CD4-positive, CD25-positive, alpha-beta regulatory T cell (primary cell): ENCODE results near the gene EIF2D. TPM values are rescaled to one million over a fixed set of nuclear protein-coding genes. Genes with fewer than 3 reads are reported as not detected.
A peak's percentile ranks its signal among the peaks of the same experiment; 100 is the strongest.
"Not testable (repeated sequence)": the region's sequence is repeated elsewhere in the genome, so short reads cannot be mapped to it uniquely, and the experiment has no call there.

ENCODE experiments used
- ATAC-seq, 2 donors: fragments of 150-1000 bp; cut with Tn5 transposase; one replicate each; pipeline ENCODE4 v1.10.0; 2021; ENCODE audit warnings: low read depth in 2 of 2, moderate number of reproducible peaks in 2 of 2, moderate library complexity in 1 of 2
- DNase-seq, 3 donors: peaks; one replicate each; pipeline versions ENCODE4 v3.0.0 to v3.0.0-alpha.2; 2012 to 2022; ENCODE audit warnings: mixed read lengths in 1 of 3
- H3K27ac ChIP-seq: one replicate; pipeline ENCODE4 v1.7.0; 2013; ENCODE audit warnings: mild to moderate bottlenecking, low read length; ENCODE audit not compliant: insufficient read depth, poor library complexity, severe bottlenecking
- H3K27me3 ChIP-seq: one replicate; pipeline ENCODE4 v1.7.0; 2013; ENCODE audit warnings: low read length; ENCODE audit not compliant: control insufficient read depth, insufficient read depth
- H3K36me3 ChIP-seq: one replicate; pipeline ENCODE4 v1.7.0; 2013; ENCODE audit warnings: mild to moderate bottlenecking, low read length, moderate library complexity; ENCODE audit not compliant: control insufficient read depth, insufficient read depth
- H3K4me1 ChIP-seq: 2 replicates; pipeline ENCODE4 v1.7.0; 2013; ENCODE audit warnings: mild to moderate bottlenecking, low read length; ENCODE audit not compliant: insufficient read depth, control insufficient read depth, poor library complexity, severe bottlenecking
- H3K4me3 ChIP-seq: one replicate; pipeline ENCODE4 v1.7.0; 2013; ENCODE audit warnings: low read depth, mild to moderate bottlenecking, low read length, moderate library complexity
- H3K9me3 ChIP-seq, 2 experiments: 1 replicate in 1 of 2; 2 replicates in 1 of 2; pipeline ENCODE4 v1.7.0; 2013; ENCODE audit warnings: low read length in 2 of 2, mild to moderate bottlenecking in 1 of 2, moderate library complexity in 1 of 2; ENCODE audit not compliant: control insufficient read depth in 2 of 2
- H3K27ac Mint-ChIP-seq, 3 donors: one replicate each; pipeline ENCODE4 v1.8.0; 2020 to 2022; ENCODE audit warnings: mild to moderate bottlenecking in 3 of 3, mixed read lengths in 3 of 3, moderate library complexity in 2 of 3
- H3K27me3 Mint-ChIP-seq: one replicate; pipeline ENCODE4 v1.8.0; 2022; ENCODE audit warnings: mild to moderate bottlenecking, mixed read lengths
- H3K36me3 Mint-ChIP-seq: one replicate; pipeline ENCODE4 v1.8.0; 2020; ENCODE audit warnings: mixed read lengths
- H3K4me1 Mint-ChIP-seq, 4 donors: one replicate each; pipeline ENCODE4 v1.8.0; 2020 to 2022; ENCODE audit warnings: mixed read lengths in 4 of 4, mild to moderate bottlenecking in 1 of 4
- H3K4me3 Mint-ChIP-seq, 4 donors: one replicate each; pipeline ENCODE4 v1.8.0; 2020 to 2022; ENCODE audit warnings: mild to moderate bottlenecking in 4 of 4, mixed read lengths in 4 of 4, moderate library complexity in 3 of 4
- H3K9me3 Mint-ChIP-seq, 7 donors: one replicate each; pipeline ENCODE4 v1.8.0; 2020 to 2022; ENCODE audit warnings: mixed read lengths in 7 of 7, mild to moderate bottlenecking in 3 of 7, moderate library complexity in 2 of 7
- polyA plus RNA-seq, 4 donors: library from polyadenylated mRNA; unstranded; fragments of 300-500 nt; fragmentation: Illumina TruSeq; gene quantifications; one replicate each; pipeline ENCODE4 v1.2.3, GENCODE V29; 2021
- total RNA-seq: library from RNA; stranded (reverse); gene quantifications from one replicate; pipeline ENCODE4 v1.2.3, GENCODE V29; 2022

EIF2D gene
- total and polyA plus RNA-seq, 5 donors from 2014 or later: 21.3 to 35.7 (median 29.8) TPM

DNA sequence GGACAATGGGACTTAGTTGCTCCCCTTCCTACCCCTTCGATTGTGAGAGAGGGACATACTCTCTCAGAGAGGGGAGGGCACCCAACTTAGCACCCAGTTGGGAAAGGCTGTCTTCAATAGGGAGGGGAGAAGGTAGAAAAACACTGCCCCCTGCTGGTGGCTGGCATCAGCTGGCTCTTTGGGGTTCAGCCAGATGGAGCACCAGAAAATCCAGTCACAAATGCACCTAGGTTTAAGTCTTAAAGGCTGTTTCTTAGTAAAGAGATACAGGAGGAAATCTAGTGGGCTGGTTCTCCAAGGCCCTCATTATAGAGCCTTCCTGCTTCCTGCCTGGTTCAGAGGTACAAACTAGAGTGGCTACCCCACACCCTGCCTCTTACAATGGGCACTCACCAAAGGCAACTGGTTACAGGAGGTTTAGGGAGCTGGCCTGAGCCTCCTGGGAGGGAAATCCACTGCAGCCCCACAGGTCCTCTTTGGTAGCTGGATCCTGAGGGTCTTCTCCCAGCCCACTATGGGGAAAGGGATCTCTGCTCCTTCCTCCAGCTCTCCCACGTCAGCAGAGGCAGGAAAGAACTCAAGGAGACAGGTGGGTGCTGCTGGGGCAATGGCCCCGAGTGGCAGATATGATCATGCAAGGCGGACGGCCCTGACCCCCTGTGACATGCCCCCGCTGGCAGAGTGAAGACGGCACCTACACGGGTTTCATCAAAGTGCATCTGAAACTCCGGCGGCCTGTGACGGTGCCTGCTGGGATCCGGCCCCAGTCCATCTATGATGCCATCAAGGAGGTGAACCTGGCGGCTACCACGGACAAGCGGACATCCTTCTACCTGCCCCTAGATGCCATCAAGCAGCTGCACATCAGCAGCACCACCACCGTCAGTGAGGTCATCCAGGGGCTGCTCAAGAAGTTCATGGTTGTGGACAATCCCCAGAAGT, 28.3 kb downstream of the EIF2D start:
- peaks cover 21 to 78% (median 53%) of the 10 kb centered on the region in 4 donors for H3K4me1 Mint-ChIP-seq
- peak; percentile 75 to 85 (median 83) for DNase-seq
- H3K36me3 Mint-ChIP-seq: peaks cover 53% of the 10 kb centered on the region
- peak overlapping the region; percentile 26 for H3K4me3 ChIP-seq
- H3K4me1 ChIP-seq: peaks cover 53% of the 10 kb centered on the region
- no peaks in the 10 kb centered on the region for H3K27me3 ChIP-seq
- H3K27ac Mint-ChIP-seq: peak overlapping the region; percentile 89 to 100 (median 93)
- ATAC-seq: peak; percentile 52 to 54
- no peaks in the 10 kb centered on the region for H3K9me3 Mint-ChIP-seq
- peaks cover 79% of the 10 kb centered on the region for H3K36me3 ChIP-seq
- peak overlapping the region; percentile 86 for H3K27ac ChIP-seq
- peak overlapping the region; percentile 77 to 91 (median 84) for H3K4me3 Mint-ChIP-seq
- H3K27me3 Mint-ChIP-seq: no peaks in the 10 kb centered on the region
- H3K9me3 ChIP-seq: no peaks in the 10 kb centered on the region

DNA sequence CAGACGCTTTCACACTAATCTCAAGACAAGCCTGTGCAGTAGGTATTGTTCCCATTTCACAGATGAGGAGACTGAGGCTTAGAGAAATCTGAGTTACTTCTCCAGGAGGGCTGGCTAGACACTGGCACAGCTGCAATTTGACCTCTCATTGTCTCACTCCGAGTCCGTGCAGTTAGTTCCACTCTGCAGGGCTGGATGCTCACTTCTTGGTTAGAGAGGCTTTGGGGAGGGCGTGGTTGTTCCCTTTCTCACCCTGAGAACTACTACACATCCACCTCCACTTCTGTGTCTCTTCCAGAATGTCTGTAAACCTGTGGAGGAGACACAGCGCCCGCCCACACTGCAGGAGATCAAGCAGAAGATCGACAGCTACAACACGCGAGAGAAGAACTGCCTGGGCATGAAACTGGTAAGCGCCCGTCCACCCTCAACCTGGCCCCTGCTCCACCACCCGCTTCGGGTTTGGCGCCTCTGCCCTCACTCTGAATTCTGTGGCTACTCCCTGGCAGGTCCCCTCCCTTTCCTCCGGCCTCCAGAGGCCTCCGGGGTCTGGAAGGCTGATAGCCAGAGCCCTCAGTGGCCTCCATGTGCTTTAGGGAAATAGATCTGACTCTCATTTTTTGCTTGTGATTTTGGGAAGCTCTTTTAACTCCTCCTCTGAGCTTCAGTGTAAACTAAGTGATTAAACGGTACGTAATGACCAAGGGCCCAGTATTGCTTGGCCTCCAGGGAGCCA, 29.1 kb downstream of the EIF2D start:
- Mint-ChIP-seq H3K4me3 (peak overlapping the region; percentile 77 to 91 (median 84)), H3K27me3 (no peaks in the 10 kb centered on the region), H3K36me3 (peaks cover 50% of the 10 kb centered on the region), H3K27ac (peak overlapping the region; percentile 89 to 100 (median 93)), H3K4me1 (peaks cover 19 to 81% (median 56%) of the 10 kb centered on the region in 4 donors), H3K9me3 (no peaks in the 10 kb centered on the region)
- no peaks in the 10 kb centered on the region for H3K27me3 ChIP-seq
- peak overlapping the region; percentile 86 for H3K27ac ChIP-seq
- ATAC-seq: no peak
- H3K9me3 ChIP-seq: no peaks in the 10 kb centered on the region
- no peak for DNase-seq
- H3K4me3 ChIP-seq: peak overlapping the region; percentile 45
- peaks cover 71% of the 10 kb centered on the region for H3K36me3 ChIP-seq
- H3K4me1 ChIP-seq: peaks cover 62% of the 10 kb centered on the region

DNA sequence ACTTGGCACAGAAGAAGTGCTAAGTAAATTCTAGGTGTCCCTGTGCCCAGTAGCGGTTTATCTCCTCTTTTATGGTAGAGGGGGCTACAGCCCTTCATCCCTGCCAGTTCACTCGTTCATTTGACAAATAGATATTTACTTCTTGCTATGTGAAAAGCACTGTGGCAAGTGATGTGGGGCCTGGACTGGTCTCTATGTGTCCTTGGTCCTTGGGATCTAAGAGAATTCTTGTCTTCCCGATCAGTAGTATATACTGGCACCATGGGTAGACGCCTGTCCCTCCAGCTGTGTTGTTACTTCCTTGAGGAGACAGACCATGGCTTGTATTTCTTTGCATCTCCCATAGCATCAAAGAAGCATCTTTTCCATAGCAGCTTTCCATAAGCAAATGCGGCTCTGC, 29.7 kb downstream of the EIF2D start:
- Histone ChIP-seq H3K4me1 (peaks cover 68% of the 10 kb centered on the region), H3K27ac (peak overlapping the region; percentile 86), H3K4me3 (peak overlapping the region; percentile 45), H3K9me3 (no peaks in the 10 kb centered on the region), H3K27me3 (no peaks in the 10 kb centered on the region), H3K36me3 (peaks cover 65% of the 10 kb centered on the region)
- DNase-seq (no peak), ATAC-seq (no peak)
- Mint-ChIP-seq H3K4me1 (peaks cover 20 to 83% (median 62%) of the 10 kb centered on the region in 4 donors), H3K27me3 (no peaks in the 10 kb centered on the region), H3K36me3 (peaks cover 47% of the 10 kb centered on the region), H3K4me3 (peak overlapping the region in 3 of 4 donors; percentile 77 to 87 (median 81)), H3K9me3 (no peaks in the 10 kb centered on the region), H3K27ac (peak overlapping the region; percentile 89 to 100 (median 93))

DNA sequence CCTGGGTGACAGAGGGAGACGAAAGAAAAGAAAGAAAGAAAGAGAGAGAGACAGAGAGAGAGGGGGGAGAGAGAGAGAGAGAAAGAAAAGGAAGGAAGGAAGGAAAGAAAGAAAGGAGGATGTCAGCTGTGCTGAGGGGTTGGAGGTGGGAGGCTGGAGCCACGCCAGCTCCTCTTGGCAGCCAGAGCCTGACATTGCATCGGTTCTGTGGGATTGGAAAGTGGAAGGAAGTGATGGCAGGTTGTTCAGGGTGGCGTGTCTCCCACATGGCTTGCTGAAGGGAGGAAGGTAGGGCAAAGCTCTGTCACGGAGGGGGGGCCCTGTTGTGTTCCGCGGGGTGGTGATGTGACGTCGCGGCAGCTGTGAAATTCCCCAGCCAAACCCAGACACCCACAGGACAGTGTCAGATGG, 30.7 kb downstream of the EIF2D start:
- Histone ChIP-seq H3K4me3 (peak overlapping the region; percentile 22), H3K9me3 (no peaks in the 10 kb centered on the region), H3K4me1 (peaks cover 73% of the 10 kb centered on the region), H3K27ac (peak overlapping the region; percentile 86), H3K36me3 (peaks cover 55% of the 10 kb centered on the region), H3K27me3 (no peaks in the 10 kb centered on the region)
- Mint-ChIP-seq H3K4me3 (peak overlapping the region; percentile 16 to 80 (median 72)), H3K36me3 (peaks cover 42% of the 10 kb centered on the region), H3K4me1 (peaks cover 20 to 85% (median 68%) of the 10 kb centered on the region in 4 donors), H3K9me3 (no peaks in the 10 kb centered on the region), H3K27ac (peak overlapping the region; percentile 89 to 100 (median 93)), H3K27me3 (no peaks in the 10 kb centered on the region)
- ATAC-seq: peak in 1 of 2 donors; percentile 16
- DNase-seq: peak in 2 of 3 donors; percentile 38 to 64

DNA sequence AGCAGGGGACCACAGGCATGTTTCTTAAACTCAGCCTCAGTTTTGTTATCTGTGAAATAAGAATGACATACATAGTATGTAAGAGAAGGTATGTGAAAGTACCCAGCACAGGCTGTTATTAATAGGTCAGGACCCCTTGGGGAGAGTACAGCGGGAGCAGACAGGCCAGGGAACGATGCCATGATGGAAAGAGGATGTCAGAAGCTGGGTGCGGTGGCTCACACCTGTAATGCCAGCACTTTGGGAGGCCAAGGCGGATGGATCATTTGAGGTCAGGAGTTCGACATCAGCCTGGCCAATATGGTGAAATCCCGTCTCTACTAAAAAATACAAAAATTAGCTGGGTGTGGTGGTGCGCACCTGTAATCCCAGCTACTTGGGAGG, 31.2 kb downstream of the EIF2D start:
- not testable (repeated sequence) for H3K9me3 ChIP-seq, H3K27me3 Mint-ChIP-seq, ATAC-seq, DNase-seq, H3K9me3 Mint-ChIP-seq, H3K27me3 ChIP-seq
- Mint-ChIP-seq H3K4me3 (peak overlapping the region; percentile 68 to 84 (median 78)), H3K4me1 (peaks cover 20 to 90% (median 71%) of the 10 kb centered on the region in 4 donors), H3K27ac (peak overlapping the region; percentile 89 to 100 (median 93)), H3K36me3 (peaks cover 44% of the 10 kb centered on the region)
- Histone ChIP-seq H3K4me3 (peak overlapping the region; percentile 69), H3K27ac (peak overlapping the region; percentile 86), H3K4me1 (peaks cover 78% of the 10 kb centered on the region), H3K36me3 (peaks cover 52% of the 10 kb centered on the region)

DNA sequence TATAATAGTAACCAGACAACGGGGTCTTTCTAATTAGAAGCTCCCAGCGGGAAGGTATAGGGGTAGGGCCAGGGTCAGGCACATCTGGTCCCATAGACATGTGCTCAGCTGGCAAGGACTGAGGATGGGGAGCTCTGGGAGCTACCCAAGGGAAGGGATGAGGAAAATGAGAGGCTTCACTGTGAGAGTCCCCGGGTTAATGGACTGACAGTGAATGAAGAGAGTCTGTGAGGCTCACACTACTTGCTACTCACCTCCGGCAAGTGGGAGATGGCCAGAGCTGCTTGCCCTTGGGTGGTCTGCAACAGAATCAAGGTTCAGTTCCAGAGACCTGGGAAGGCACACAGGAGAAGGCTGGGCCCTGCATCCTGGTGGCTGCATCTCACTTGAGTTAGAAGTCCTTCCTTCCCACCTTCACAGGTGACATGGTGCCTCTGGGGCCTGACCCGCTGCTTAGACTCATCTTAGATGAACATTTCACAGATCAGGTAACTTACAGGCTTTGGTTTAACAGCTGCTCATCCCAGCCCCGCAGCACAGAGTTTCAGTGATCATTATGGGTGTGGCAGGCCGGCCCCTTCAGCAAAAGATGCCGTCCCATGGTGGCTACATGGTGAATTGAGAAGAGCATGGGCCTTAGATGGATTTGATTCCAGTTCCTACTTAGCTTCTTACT, 31.7 kb downstream of the EIF2D start:
- Mint-ChIP-seq H3K4me1 (peaks cover 20 to 93% (median 75%) of the 10 kb centered on the region in 4 donors), H3K9me3 (no peaks in the 10 kb centered on the region), H3K4me3 (peak overlapping the region; percentile 68 to 90 (median 78)), H3K36me3 (peaks cover 44% of the 10 kb centered on the region), H3K27ac (peak overlapping the region; percentile 89 to 100 (median 93)), H3K27me3 (no peaks in the 10 kb centered on the region)
- H3K4me3 ChIP-seq: peak overlapping the region; percentile 69
- ATAC-seq (no peak), DNase-seq (no peak)
- peaks cover 83% of the 10 kb centered on the region for H3K4me1 ChIP-seq
- H3K27me3 ChIP-seq: no peaks in the 10 kb centered on the region
- no peaks in the 10 kb centered on the region for H3K9me3 ChIP-seq
- H3K27ac ChIP-seq: peak overlapping the region; percentile 86
- H3K36me3 ChIP-seq: peaks cover 50% of the 10 kb centered on the region
